Measurements from ENCODE around the gene RIN3.

- TF ChIP-seq EP300 (IDR thresholded peaks at IDR 0.05; ENCODE audit: borderline replicate concordance in 1 of 2, control insufficient read depth in 1 of 2, low read depth in 2 of 2, low read length in 2 of 2) (no peak), CEBPB (IDR thresholded peaks at IDR 0.05; ENCODE audit: borderline replicate concordance in 1 of 2, low read depth in 2 of 2, low read length in 2 of 2) (no peak), ZNF24 (IDR thresholded peaks at IDR 0.05) (no peak), CBFB (IDR thresholded peaks at IDR 0.05; ENCODE audit: low read depth) (no peak), KAT2A (conservative IDR thresholded peaks at IDR 0.05; ENCODE audit: control insufficient read depth, low read depth, low read length) (no peak), CREB1 (IDR thresholded peaks at IDR 0.05; ENCODE audit: low read depth) (no peak), SP1 (IDR thresholded peaks at IDR 0.05; ENCODE audit: low read depth, low read length) (no peak), ZBED1 (IDR thresholded peaks at IDR 0.05; ENCODE audit: borderline replicate concordance) (no peak), FOXK2 (IDR thresholded peaks at IDR 0.05) (no peak)
- TF ChIP-seq, protein P1, sequence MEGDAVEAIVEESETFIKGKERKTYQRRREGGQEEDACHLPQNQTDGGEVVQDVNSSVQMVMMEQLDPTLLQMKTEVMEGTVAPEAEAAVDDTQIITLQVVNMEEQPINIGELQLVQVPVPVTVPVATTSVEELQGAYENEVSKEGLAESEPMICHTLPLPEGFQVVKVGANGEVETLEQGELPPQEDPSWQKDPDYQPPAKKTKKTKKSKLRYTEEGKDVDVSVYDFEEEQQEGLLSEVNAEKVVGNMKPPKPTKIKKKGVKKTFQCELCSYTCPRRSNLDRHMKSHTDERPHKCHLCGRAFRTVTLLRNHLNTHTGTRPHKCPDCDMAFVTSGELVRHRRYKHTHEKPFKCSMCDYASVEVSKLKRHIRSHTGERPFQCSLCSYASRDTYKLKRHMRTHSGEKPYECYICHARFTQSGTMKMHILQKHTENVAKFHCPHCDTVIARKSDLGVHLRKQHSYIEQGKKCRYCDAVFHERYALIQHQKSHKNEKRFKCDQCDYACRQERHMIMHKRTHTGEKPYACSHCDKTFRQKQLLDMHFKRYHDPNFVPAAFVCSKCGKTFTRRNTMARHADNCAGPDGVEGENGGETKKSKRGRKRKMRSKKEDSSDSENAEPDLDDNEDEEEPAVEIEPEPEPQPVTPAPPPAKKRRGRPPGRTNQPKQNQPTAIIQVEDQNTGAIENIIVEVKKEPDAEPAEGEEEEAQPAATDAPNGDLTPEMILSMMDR (IDR thresholded peaks at IDR 0.05 in 2 of 3, conservative IDR thresholded peaks at IDR 0.05 in 1 of 3; ENCODE audit: control insufficient read depth in 2 of 3, extremely low read depth in 1 of 3, insufficient read depth in 1 of 3, low read depth in 3 of 3, low read length in 3 of 3): no peak
- TF ChIP-seq, protein P2, sequence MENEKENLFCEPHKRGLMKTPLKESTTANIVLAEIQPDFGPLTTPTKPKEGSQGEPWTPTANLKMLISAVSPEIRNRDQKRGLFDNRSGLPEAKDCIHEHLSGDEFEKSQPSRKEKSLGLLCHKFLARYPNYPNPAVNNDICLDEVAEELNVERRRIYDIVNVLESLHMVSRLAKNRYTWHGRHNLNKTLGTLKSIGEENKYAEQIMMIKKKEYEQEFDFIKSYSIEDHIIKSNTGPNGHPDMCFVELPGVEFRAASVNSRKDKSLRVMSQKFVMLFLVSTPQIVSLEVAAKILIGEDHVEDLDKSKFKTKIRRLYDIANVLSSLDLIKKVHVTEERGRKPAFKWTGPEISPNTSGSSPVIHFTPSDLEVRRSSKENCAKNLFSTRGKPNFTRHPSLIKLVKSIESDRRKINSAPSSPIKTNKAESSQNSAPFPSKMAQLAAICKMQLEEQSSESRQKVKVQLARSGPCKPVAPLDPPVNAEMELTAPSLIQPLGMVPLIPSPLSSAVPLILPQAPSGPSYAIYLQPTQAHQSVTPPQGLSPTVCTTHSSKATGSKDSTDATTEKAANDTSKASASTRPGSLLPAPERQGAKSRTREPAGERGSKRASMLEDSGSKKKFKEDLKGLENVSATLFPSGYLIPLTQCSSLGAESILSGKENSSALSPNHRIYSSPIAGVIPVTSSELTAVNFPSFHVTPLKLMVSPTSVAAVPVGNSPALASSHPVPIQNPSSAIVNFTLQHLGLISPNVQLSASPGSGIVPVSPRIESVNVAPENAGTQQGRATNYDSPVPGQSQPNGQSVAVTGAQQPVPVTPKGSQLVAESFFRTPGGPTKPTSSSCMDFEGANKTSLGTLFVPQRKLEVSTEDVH (IDR thresholded peaks at IDR 0.05; ENCODE audit: low read depth, partially characterized antibody): no peak
- TF ChIP-seq, protein P3, sequence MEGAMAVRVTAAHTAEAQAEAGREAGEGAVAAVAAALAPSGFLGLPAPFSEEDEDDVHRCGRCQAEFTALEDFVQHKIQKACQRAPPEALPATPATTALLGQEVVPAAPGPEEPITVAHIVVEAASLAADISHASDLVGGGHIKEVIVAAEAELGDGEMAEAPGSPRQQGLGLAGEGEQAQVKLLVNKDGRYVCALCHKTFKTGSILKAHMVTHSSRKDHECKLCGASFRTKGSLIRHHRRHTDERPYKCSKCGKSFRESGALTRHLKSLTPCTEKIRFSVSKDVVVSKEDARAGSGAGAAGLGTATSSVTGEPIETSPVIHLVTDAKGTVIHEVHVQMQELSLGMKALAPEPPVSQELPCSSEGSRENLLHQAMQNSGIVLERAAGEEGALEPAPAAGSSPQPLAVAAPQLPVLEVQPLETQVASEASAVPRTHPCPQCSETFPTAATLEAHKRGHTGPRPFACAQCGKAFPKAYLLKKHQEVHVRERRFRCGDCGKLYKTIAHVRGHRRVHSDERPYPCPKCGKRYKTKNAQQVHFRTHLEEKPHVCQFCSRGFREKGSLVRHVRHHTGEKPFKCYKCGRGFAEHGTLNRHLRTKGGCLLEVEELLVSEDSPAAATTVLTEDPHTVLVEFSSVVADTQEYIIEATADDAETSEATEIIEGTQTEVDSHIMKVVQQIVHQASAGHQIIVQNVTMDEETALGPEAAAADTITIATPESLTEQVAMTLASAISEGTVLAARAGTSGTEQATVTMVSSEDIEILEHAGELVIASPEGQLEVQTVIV (IDR thresholded peaks at IDR 0.05; ENCODE audit: borderline replicate concordance, partially characterized antibody): no peak
- TF ChIP-seq, protein P4, sequence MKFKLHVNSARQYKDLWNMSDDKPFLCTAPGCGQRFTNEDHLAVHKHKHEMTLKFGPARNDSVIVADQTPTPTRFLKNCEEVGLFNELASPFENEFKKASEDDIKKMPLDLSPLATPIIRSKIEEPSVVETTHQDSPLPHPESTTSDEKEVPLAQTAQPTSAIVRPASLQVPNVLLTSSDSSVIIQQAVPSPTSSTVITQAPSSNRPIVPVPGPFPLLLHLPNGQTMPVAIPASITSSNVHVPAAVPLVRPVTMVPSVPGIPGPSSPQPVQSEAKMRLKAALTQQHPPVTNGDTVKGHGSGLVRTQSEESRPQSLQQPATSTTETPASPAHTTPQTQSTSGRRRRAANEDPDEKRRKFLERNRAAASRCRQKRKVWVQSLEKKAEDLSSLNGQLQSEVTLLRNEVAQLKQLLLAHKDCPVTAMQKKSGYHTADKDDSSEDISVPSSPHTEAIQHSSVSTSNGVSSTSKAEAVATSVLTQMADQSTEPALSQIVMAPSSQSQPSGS (IDR thresholded peaks at IDR 0.05; ENCODE audit: low read length): no peak
These were observed 164.4 kb downstream of the RIN3 start for GRCh38 chr14:92677955-92678354.
